ENCODE measurements around the gene FZR1.
"Not testable (repeated sequence)": the region's sequence is repeated elsewhere in the genome, so short reads cannot be mapped to it uniquely, and the experiment has no call there.

Gene FZR1

GRCh38 chr19:3494559-3494958 is 11.6 kb upstream of the FZR1 start:
- DNase-seq (ENCODE audit: low read depth in 2 of 2) = no peak

- no peak for DNase-seq (ENCODE audit: low read depth in 2 of 2)
These were observed 9.5 kb upstream of the FZR1 start for GRCh38 chr19:3496392-3497273.

- DNase-seq (ENCODE audit: low read depth in 2 of 2) = no peak
These were observed 8.2 kb upstream of the FZR1 start for GRCh38 chr19:3497757-3498520.

GRCh38 chr19:3499738-3500428 is 6.2 kb upstream of the FZR1 start:
- no peak for DNase-seq (ENCODE audit: low read depth in 2 of 2)

GRCh38 chr19:3500429-3501101 is 5.5 kb upstream of the FZR1 start, which contains the start of gene DOHH:
Gene DOHH, minus strand, starts transcription at chr19:3500674. Its CDS starts 3,860 bp downstream, at chr19:3496814.
- DNase-seq (ENCODE audit: low read depth in 2 of 2) = peak; percentile 92 to 93

- no peak for DNase-seq (ENCODE audit: low read depth in 2 of 2)
These were observed 4.3 kb upstream of the FZR1 start for GRCh38 chr19:3501780-3502179.

GRCh38 chr19:3503036-3503572 is 3.0 kb upstream of the FZR1 start:
- DNase-seq (ENCODE audit: low read depth in 2 of 2) = no peak

- no peak for DNase-seq (ENCODE audit: low read depth in 2 of 2)
These were observed 1.4 kb upstream of the FZR1 start for GRCh38 chr19:3504735-3505134.

GRCh38 chr19:3506384-3507340 is 551 bp downstream of the FZR1 start:
- DNase-seq (ENCODE audit: low read depth in 2 of 2) = no peak

GRCh38 chr19:3507371-3508120 is 1.4 kb downstream of the FZR1 start:
- DNase-seq (ENCODE audit: low read depth in 2 of 2) = no peak

GRCh38 chr19:3508121-3508661 is 2.1 kb downstream of the FZR1 start:
- not testable (repeated sequence) for DNase-seq (ENCODE audit: low read depth in 2 of 2)

- DNase-seq (ENCODE audit: low read depth in 2 of 2) = no peak
These were observed 2.8 kb downstream of the FZR1 start for GRCh38 chr19:3508771-3509535.

GRCh38 chr19:3509566-3509989 is 3.5 kb downstream of the FZR1 start:
- DNase-seq (ENCODE audit: low read depth in 2 of 2) = no peak

- no peak for DNase-seq (ENCODE audit: low read depth in 2 of 2)
These were observed 4.6 kb downstream of the FZR1 start for GRCh38 chr19:3510727-3511126.

GRCh38 chr19:3511506-3512251 is 5.6 kb downstream of the FZR1 start:
- DNase-seq (ENCODE audit: low read depth in 2 of 2) = no peak

- DNase-seq (ENCODE audit: low read depth in 2 of 2) = no peak
These were observed 6.6 kb downstream of the FZR1 start for GRCh38 chr19:3512562-3513228.

Measured in fibroblast of skin of left quadriceps (primary cell).